B cell (primary cell): ENCODE results near the gene TMEM134. TPM values are rescaled to one million over a fixed set of nuclear protein-coding genes. Genes with fewer than 3 reads are reported as not detected.
A peak's percentile ranks its signal among the peaks of the same experiment; 100 is the strongest.

Source experiments
- ATAC-seq: fragments of 200-7000 bp; cut with Tn5 transposase; one replicate; pipeline ENCODE4 v1.10.0; 2021; ENCODE audit warnings: low read depth, mild to moderate bottlenecking, moderate number of reproducible peaks, moderate library complexity
- CTCF ChIA-PET: fragments of 350-600 bp; sonication (Branson Sonifier 250); formaldehyde crosslinking; loops from one replicate; lab custom pipeline; 2021; ENCODE audit warnings: antibody characterized with exemption, inconsistent platforms; lab: Charles Lee
- POLR2A ChIA-PET: fragments of 350-600 bp; sonication (Branson Sonifier 250); formaldehyde crosslinking; loops from one replicate; lab custom pipeline; 2021; ENCODE audit warnings: antibody characterized with exemption; lab: Charles Lee
- DNase-seq: peaks from one replicate; pipeline ENCODE4 v3.0.0; 2013
- H2AFZ ChIP-seq: 2 replicates; pipeline ENCODE4 v1.6.1; 2012; ENCODE audit warnings: mild to moderate bottlenecking, low read depth, low read length; ENCODE audit not compliant: insufficient read depth, poor library complexity, severe bottlenecking
- H3K27ac ChIP-seq, 2 donors: 1 replicate in 1 of 2; 2 replicates in 1 of 2; pipeline ENCODE4 v1.5.1; 2012 to 2013; ENCODE audit warnings: low read length in 2 of 2, mild to moderate bottlenecking in 2 of 2, moderate library complexity in 1 of 2
- H3K27me3 ChIP-seq, 4 experiments: fragments of 200-600 bp in 1 of 4; sonication (generic) in 1 of 4; replicated peaks in 1 of 4; 1 replicate in 2 of 4; 2 replicates in 2 of 4; pipeline versions ENCODE4 v1.6.1 to v1.7.0; 2013 to 2016; ENCODE audit warnings: low read length in 3 of 4, mild to moderate bottlenecking in 2 of 4, mixed read lengths in 1 of 4, moderate library complexity in 1 of 4; ENCODE audit not compliant: insufficient read depth in 4 of 4, control insufficient read depth in 3 of 4; ENCODE audit errors: control extremely low read depth in 1 of 4
- H3K36me3 ChIP-seq, 2 experiments: replicated peaks in 1 of 2; 1 replicate in 1 of 2; 2 replicates in 1 of 2; pipeline versions ENCODE4 v1.6.1 to v1.7.1; 2013; ENCODE audit warnings: low read length in 1 of 2; ENCODE audit not compliant: insufficient read depth in 2 of 2, control insufficient read depth in 1 of 2; ENCODE audit errors: control extremely low read depth in 1 of 2, extremely low read depth in 1 of 2
- H3K4me1 ChIP-seq, 2 donors: fragments of 200-600 bp in 1 of 2; sonication (generic) in 1 of 2; 1 replicate in 1 of 2; 2 replicates in 1 of 2; pipeline versions ENCODE4 v1.5.1 to v1.6.1; 2013 to 2017; ENCODE audit warnings: low read length in 2 of 2; ENCODE audit not compliant: control insufficient read depth in 2 of 2, insufficient read depth in 2 of 2
- H3K4me2 ChIP-seq: replicated peaks from 2 replicates; pipeline ENCODE3; 2012; ENCODE audit warnings: mild to moderate bottlenecking, low read depth, low read length; ENCODE audit not compliant: poor library complexity, severe bottlenecking
- H3K4me3 ChIP-seq, 5 experiments: fragments of 200-600 bp in 1 of 5; sonication (generic) in 1 of 5; 1 replicate in 3 of 5; 2 replicates in 2 of 5; pipeline versions ENCODE4 v1.5.1 to v1.7.0; 2011 to 2016; ENCODE audit warnings: low read length in 4 of 5, mild to moderate bottlenecking in 4 of 5, low read depth in 2 of 5, control low read depth in 1 of 5, moderate library complexity in 1 of 5; ENCODE audit not compliant: insufficient read depth in 1 of 5; ENCODE audit errors: control extremely low read depth in 1 of 5, extremely low read depth in 1 of 5
- H3K79me2 ChIP-seq: fragments of 200-600 bp; sonication (generic); one replicate; pipeline ENCODE4 v1.6.0; 2016; ENCODE audit warnings: low read length; ENCODE audit not compliant: control insufficient read depth, insufficient read depth
- H3K9ac ChIP-seq: fragments of 200-600 bp; sonication (generic); 2 replicates; pipeline ENCODE4 v1.6.1; 2017; ENCODE audit warnings: mild to moderate bottlenecking, low read length, moderate library complexity
- H3K9me3 ChIP-seq, 3 donors: one replicate each; pipeline versions ENCODE4 v1.6.1 to v1.7.1; 2013; ENCODE audit warnings: low read length in 2 of 3; ENCODE audit not compliant: control insufficient read depth in 2 of 3, insufficient read depth in 1 of 3; ENCODE audit errors: control extremely low read depth in 1 of 3
- H4K20me1 ChIP-seq: 2 replicates; pipeline ENCODE4 v1.6.0; 2012; ENCODE audit warnings: mild to moderate bottlenecking, low read length; ENCODE audit not compliant: insufficient read depth, control insufficient read depth, poor library complexity, severe bottlenecking
- H3K27ac Mint-ChIP-seq: one replicate; pipeline ENCODE4 v1.8.0; 2021; ENCODE audit warnings: mixed read lengths
- H3K27me3 Mint-ChIP-seq: one replicate; pipeline ENCODE4 v1.8.0; 2021; ENCODE audit warnings: mixed read lengths
- H3K4me1 Mint-ChIP-seq: one replicate; pipeline ENCODE4 v1.8.0; 2021; ENCODE audit warnings: mixed read lengths
- H3K4me3 Mint-ChIP-seq: one replicate; pipeline ENCODE4 v1.8.0; 2021; ENCODE audit warnings: mixed read lengths
- H3K9me3 Mint-ChIP-seq: one replicate; pipeline ENCODE4 v1.8.0; 2022; ENCODE audit warnings: mixed read lengths; ENCODE audit not compliant: insufficient read depth
- EZH2 ChIP-seq: IDR thresholded peaks from 2 replicates; pipeline ENCODE4 v1.6.1; 2012; ENCODE audit warnings: borderline replicate concordance, low read depth, mild to moderate bottlenecking, moderate library complexity, low read length; ENCODE audit not compliant: insufficient read depth, poor library complexity, severe bottlenecking
- WGBS: methylation state at CpG from one replicate; pipeline ENCODE4 v1.1.5; 2013; ENCODE audit warnings: missing lambda C conversion rate; ENCODE audit not compliant: insufficient coverage; 5-methylcytosine and 5-hydroxymethylcytosine counted together
- intact Hi-C: fragments of 100-400 bp; cut with micrococcal nuclease; formaldehyde crosslinking; loops from one replicate; pipeline ENCODE4 v1.10.0; 2022
- polyA plus RNA-seq: library from polyadenylated mRNA; depleted of rRNA; stranded (reverse); fragments of >200 nt; gene quantifications from 2 replicates; pipeline ENCODE4 v1.2.3, GENCODE V29; 2012
- total RNA-seq, 2 donors: library from RNA; stranded (reverse); fragments of 120-200 nt in 1 of 2; gene quantifications; 1 replicate in 1 of 2; 2 replicates in 1 of 2; pipeline versions ENCODE4 v1.2.3 to v1.2.4, GENCODE V29; 2013 to 2022
- TF ChIP-seq, protein P1 (sequence below): fragments of 200-600 bp; IDR thresholded peaks from one replicate; pipeline ENCODE4 v1.8.0; 2022; ENCODE audit warnings: antibody characterized with exemption, mild to moderate bottlenecking

TMEM134 gene
- total and polyA plus RNA-seq, 2 donors (not counting 1 experiment from before 2014, with no cell fraction given): 167 to 197 TPM

DNA sequence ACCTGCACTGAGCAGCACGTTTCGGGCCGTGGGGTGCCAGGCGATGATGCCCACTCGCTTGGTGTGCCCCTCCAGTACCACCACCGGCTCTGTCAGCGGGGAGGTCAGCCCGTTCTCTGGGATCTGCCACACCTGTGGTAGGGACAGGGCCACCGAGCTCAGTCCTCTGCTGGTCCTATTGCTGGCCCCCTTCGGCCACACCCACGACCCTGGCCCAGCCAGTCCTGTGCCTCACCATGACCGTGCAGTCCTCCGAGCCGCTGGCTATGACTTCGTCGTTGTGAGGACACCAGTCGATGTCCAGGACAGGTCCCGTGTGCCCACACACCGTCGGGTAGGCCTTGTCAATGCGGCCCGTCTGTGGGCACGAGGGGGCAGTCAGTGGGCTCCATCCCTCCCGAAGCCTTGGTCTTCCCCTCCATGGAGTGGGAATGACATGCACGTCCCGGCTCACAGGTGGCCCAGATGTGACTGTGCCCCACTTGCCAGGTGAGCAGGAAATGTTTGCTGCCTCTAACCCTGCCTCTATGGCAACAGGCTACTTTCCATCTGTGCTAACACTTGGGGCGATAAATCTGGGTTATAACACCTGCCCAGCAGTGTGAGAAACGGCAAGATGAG is 27.2 kb downstream of the TMEM134 start:
- intact Hi-C loops: no loop called here
- Histone ChIP-seq H3K36me3 (no peaks in the 10 kb centered on the region), H4K20me1 (peaks cover 23% of the 10 kb centered on the region), H3K79me2 (peaks cover 36% of the 10 kb centered on the region), H3K4me1 (peaks cover 74 to 90% of the 10 kb centered on the region in 2 donors), H3K9ac (no peak overlapping the region), H3K4me2 (peak overlapping the region; percentile 99), H3K27me3 (no peaks in the 10 kb centered on the region), H3K27ac (peak overlapping the region; percentile 75 to 88), H3K9me3 (no peaks in the 10 kb centered on the region), H2AFZ (no peak overlapping the region), H3K4me3 (no peak overlapping the region)
- H3K4me3 Mint-ChIP-seq: peak overlapping the region; percentile 77
- WGBS: 87% methylated on average over 27 of the region's 28 CpGs
- H3K27ac Mint-ChIP-seq: peak overlapping the region; percentile 92
- DNase-seq (peak; percentile 65), ATAC-seq (no peak)
- H3K27me3 Mint-ChIP-seq: no peaks in the 10 kb centered on the region
- CTCF ChIA-PET: interaction anchor here (0.9 to 1.5 kb wide), 5 partner anchors 23 to 91 kb away, joined by 3 to 5 read pairs (median 3); no protein-coding TSS in a partner anchor
- no peak for TF ChIP-seq EZH2
- TF ChIP-seq, protein P1, sequence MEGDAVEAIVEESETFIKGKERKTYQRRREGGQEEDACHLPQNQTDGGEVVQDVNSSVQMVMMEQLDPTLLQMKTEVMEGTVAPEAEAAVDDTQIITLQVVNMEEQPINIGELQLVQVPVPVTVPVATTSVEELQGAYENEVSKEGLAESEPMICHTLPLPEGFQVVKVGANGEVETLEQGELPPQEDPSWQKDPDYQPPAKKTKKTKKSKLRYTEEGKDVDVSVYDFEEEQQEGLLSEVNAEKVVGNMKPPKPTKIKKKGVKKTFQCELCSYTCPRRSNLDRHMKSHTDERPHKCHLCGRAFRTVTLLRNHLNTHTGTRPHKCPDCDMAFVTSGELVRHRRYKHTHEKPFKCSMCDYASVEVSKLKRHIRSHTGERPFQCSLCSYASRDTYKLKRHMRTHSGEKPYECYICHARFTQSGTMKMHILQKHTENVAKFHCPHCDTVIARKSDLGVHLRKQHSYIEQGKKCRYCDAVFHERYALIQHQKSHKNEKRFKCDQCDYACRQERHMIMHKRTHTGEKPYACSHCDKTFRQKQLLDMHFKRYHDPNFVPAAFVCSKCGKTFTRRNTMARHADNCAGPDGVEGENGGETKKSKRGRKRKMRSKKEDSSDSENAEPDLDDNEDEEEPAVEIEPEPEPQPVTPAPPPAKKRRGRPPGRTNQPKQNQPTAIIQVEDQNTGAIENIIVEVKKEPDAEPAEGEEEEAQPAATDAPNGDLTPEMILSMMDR: no peak
- peaks cover 84% of the 10 kb centered on the region for H3K4me1 Mint-ChIP-seq
- no peaks in the 10 kb centered on the region for H3K9me3 Mint-ChIP-seq
- POLR2A ChIA-PET: interaction anchor here (0.6 to 3.9 kb wide), 13 partner anchors 10 to 1802 kb away, joined by 3 to 29 read pairs (median 6); partner anchors contain the start of genes PPP1CA, RPS6KB2, TBC1D10C and TMEM134

DNA sequence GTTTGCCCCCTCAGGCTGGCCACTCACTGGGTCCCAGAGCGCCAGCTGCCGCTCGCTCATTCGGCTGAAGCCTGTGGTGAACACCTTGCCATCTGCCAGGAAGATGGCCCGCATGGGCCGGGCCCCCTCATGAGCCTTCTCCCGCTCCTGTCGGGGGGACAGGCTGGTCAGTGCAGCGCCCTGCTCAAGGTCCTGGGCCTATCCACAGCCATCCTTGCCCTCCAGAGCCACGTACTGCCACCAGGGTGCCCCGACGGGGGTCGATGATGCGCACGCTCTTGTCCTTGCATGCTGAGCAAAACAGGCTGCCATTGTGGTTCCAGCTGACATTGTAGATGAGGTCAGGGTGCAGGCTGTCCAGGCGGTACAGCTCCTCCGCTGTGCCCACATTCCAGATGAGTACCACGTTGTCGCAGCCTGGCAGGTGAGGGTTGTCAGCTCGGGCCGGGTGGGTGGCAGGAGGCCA is 27.9 kb downstream of the TMEM134 start:
- POLR2A ChIA-PET: interaction anchor here (0.6 to 3.9 kb wide), 14 partner anchors 9 to 1801 kb away, joined by 3 to 29 read pairs (median 6); partner anchors contain the start of genes PPP1CA, RPS6KB2, TBC1D10C and TMEM134
- Histone ChIP-seq H3K4me3 (no peak overlapping the region), H3K79me2 (peaks cover 41% of the 10 kb centered on the region), H4K20me1 (peaks cover 30% of the 10 kb centered on the region), H3K9me3 (peaks cover 0 to 3% (median 0%) of the 10 kb centered on the region in 3 donors), H2AFZ (no peak overlapping the region), H3K4me1 (peaks cover 68 to 85% of the 10 kb centered on the region in 2 donors), H3K4me2 (peak overlapping the region; percentile 99), H3K27ac (peak overlapping the region; percentile 57 to 88), H3K36me3 (peaks cover 0 to 2% of the 10 kb centered on the region in 2 experiments), H3K9ac (no peak overlapping the region), H3K27me3 (no peaks in the 10 kb centered on the region)
- TF ChIP-seq, protein P1: no peak
- no peak for TF ChIP-seq EZH2
- ATAC-seq: no peak
- H3K27ac Mint-ChIP-seq: peak overlapping the region; percentile 92
- H3K4me1 Mint-ChIP-seq: peaks cover 84% of the 10 kb centered on the region
- H3K27me3 Mint-ChIP-seq: no peaks in the 10 kb centered on the region
- CTCF ChIA-PET: interaction anchor here (0.8 to 1.5 kb wide), 7 partner anchors 24 to 90 kb away, joined by 3 to 5 read pairs (median 3); partner anchors contain the start of genes PITPNM1 and PPP1CA
- no peaks in the 10 kb centered on the region for H3K9me3 Mint-ChIP-seq
- intact Hi-C loops: no loop called here
- H3K4me3 Mint-ChIP-seq: peak overlapping the region; percentile 43
- whole genome bisulfite sequencing: 52% methylated on average over 18 of the region's 21 CpGs
- peak; percentile 57 for DNase-seq
